Choroid plexus epithelial cell (primary cell): ENCODE measurements around the gene ADAMTS3.

ENCODE experiments used
- DNase-seq: peaks from one replicate; pipeline ENCODE4 v3.0.0-alpha.2; 2010; ENCODE audit warnings: low read depth
- H3K4me3 ChIP-seq: 2 replicates; pipeline ENCODE4 v1.5.1; 2011; ENCODE audit warnings: low read depth, mild to moderate bottlenecking, control low read depth, low read length, moderate library complexity
- CTCF ChIP-seq: conservative IDR thresholded peaks from 2 replicates; pipeline ENCODE4 v1.5.1; 2011; ENCODE audit warnings: low read depth, mild to moderate bottlenecking, control low read depth, inconsistent platforms, low read length, moderate library complexity

Gene ADAMTS3

GRCh38 chr4:72295966-72296557 lies 273.0 kb downstream of the ADAMTS3 start:
- H3K4me3 ChIP-seq = no peak overlapping the region
- peak; percentile 84 for DNase-seq
- peak; percentile 70 for TF ChIP-seq CTCF

GRCh38 chr4:72290737-72291136 lies 278.3 kb downstream of the ADAMTS3 start:
- no peak overlapping the region for H3K4me3 ChIP-seq
- no peak for DNase-seq
- no peak for TF ChIP-seq CTCF

DNA sequence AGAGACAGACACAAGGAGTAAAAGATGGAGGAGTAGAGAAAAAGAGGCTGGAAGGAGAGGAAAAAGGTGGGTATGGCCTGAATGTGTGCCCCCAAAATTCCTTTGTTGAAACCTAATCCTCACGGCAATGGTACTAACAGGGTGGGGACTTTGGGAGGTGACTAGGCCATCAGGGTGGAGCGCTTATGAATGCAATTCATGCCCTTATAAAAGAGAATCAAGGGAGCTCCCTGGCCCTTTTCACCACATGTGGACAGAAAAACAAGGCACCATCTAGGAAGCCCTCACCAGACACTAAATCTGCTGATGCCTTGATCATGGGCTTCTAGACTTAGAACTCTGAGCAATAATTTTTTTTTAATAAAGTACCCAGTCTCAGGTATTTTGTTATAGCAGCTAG lies 282.1 kb downstream of the ADAMTS3 start:
- no peak for DNase-seq
- H3K4me3 ChIP-seq = no peak overlapping the region
- no peak for TF ChIP-seq CTCF

DNA sequence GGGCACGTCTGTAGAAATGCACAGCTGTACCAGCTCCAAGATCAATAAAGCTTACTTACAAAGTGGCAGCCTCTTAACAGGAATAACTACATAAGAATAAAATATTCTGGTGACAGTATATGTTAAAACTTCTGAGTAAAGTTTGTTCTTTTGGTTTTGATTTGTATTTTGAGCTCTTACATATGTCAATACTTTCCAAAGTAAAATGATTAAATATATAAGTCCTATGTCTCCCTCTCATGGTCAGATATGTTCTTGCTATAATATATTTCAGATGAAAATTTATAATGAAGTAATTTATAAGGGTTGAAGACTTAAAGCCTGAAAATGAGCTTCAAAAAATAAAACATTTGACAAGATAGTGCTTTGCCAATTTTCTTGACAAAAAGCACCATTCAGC lies 282.8 kb downstream of the ADAMTS3 start:
- no peak for TF ChIP-seq CTCF
- DNase-seq = peak; percentile 39
- H3K4me3 ChIP-seq = no peak overlapping the region

DNA sequence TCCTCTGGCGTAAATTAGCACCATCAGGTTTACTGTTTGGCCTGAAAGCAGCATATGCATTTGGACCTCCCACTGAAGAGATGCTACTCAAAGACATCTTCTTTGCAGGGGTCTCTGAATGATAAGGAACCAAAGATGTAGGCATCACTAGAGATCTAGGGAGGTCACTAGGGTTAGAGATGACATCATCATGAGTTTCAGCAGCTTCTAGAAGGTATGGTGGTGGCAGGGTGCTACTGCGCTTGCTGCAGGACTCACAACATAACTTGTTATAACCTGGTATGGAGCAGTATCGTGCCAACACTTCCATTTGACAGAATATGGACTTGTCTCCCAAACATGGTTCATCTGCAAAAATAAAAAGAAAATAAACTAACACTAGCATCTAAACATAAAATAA lies 285.7 kb downstream of the ADAMTS3 start:
- H3K4me3 ChIP-seq = no peak overlapping the region
- TF ChIP-seq CTCF = no peak
- no peak for DNase-seq

DNA sequence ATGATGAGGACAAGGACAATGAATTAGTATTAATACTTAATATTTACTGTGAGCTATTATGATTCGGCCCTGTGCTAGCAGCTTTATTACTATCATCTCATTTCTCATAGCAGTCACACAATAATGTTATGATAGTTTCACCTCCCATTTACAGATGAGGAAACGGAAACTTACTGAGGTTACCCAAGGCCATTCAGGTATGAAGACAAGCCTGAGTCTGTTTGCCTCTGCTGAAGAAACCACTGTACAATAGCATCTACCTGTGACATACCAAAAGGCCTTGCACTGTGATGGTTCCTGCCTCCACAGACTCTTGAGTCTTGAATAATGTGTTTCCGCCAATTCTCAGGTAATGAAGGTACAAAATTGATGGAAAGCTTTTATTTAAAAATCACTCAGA lies 288.8 kb downstream of the ADAMTS3 start:
- no peak overlapping the region for H3K4me3 ChIP-seq
- TF ChIP-seq CTCF = no peak
- DNase-seq = no peak

- H3K4me3 ChIP-seq = no peak overlapping the region
- TF ChIP-seq CTCF = no peak
- no peak for DNase-seq
Measured at GRCh38 chr4:72275381-72275780, 293.6 kb downstream of the ADAMTS3 start.
